ENCODE results near the gene LRRC27.

DNA sequence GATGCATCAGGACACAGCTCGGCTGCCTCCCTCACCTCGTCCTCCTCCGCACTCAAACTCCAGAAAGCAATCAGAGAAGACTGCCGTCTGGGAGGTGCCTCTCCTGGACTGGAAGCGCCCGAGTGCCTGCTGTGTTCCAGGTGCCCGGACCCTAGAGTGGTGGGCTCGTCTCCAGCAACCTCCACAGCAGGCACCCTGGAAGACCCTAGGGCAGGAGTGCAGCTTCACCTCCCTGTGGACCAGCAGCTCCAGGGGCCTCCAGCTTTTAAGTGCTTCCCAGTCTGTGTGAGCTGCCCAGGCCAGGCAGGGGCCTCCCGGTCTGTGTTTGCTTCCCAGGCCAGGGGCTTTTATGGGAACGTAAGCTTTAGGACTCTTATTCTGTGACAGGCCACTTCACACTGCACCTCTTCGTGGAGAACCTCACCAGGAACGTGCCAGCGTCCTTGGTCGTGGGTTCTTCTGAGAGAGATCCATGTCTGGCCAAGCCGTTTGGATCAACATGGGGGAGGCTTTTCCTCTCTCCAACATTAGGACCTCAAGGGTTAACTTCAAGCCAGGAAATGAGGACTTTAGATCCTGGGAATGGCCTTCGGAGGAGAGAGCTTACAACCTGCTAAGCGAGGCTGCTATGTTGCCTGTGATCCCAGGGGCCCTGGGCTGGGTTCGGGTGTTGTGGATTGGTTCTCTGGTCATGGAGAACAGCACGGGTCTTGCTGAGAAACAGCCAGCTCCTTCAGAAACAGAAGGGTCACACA is 59.1 kb downstream of the LRRC27 start:
- TF ChIP-seq, protein P1, sequence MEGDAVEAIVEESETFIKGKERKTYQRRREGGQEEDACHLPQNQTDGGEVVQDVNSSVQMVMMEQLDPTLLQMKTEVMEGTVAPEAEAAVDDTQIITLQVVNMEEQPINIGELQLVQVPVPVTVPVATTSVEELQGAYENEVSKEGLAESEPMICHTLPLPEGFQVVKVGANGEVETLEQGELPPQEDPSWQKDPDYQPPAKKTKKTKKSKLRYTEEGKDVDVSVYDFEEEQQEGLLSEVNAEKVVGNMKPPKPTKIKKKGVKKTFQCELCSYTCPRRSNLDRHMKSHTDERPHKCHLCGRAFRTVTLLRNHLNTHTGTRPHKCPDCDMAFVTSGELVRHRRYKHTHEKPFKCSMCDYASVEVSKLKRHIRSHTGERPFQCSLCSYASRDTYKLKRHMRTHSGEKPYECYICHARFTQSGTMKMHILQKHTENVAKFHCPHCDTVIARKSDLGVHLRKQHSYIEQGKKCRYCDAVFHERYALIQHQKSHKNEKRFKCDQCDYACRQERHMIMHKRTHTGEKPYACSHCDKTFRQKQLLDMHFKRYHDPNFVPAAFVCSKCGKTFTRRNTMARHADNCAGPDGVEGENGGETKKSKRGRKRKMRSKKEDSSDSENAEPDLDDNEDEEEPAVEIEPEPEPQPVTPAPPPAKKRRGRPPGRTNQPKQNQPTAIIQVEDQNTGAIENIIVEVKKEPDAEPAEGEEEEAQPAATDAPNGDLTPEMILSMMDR (IDR thresholded peaks at IDR 0.05): no peak
- no peak for TF ChIP-seq POLR2A (IDR thresholded peaks at IDR 0.05)
